GM12891 (cell line): ENCODE measurements around the gene FAM170B.

Experiments
- POLR2A ChIP-seq: IDR thresholded peaks from 2 replicates; pipeline ENCODE4 v1.6.1; 2011; ENCODE audit warnings: low read depth, low read length, control low read depth
- POU2F2 ChIP-seq: IDR thresholded peaks from 2 replicates; pipeline ENCODE4 v1.6.1; 2011; ENCODE audit warnings: low read depth, mild to moderate bottlenecking, control low read depth, low read length, moderate library complexity
- TAF1 ChIP-seq: IDR thresholded peaks from 2 replicates; pipeline ENCODE4 v1.6.1; 2011; ENCODE audit warnings: low read depth, low read length, control low read depth

- TF ChIP-seq POLR2A = no peak
- no peak for TF ChIP-seq TAF1
- no peak for TF ChIP-seq POU2F2
Observed at GRCh38 chr10:49163741-49164140, 29.9 kb upstream of the FAM170B start.
